ENCODE data around the gene NOS2. TPM values are rescaled to one million over a fixed set of nuclear protein-coding genes. Genes with fewer than 3 reads are reported as not detected.

NOS2 gene
- total and polyA plus RNA-seq, 12 donors, result 0.06 to 1.6 (median 0.23) TPM; not detected in 2

- Histone ChIP-seq H3K27me3 (no peaks in the 10 kb centered on the region), H3K4me3 (no peak overlapping the region), H3K9me3 (no peaks in the 10 kb centered on the region), H3K27ac (no peak overlapping the region), H3K4me1 (no peaks in the 10 kb centered on the region), H3K36me3 (no peaks in the 10 kb centered on the region)
- DNase-seq (no peak), ATAC-seq (no peak)
- no peak for TF ChIP-seq CTCF (IDR thresholded peaks at IDR 0.05)
- 86 to 91% methylated on average over 9 of the region's 9 CpGs for WGBS, 2 donors
- intact Hi-C loops (cut with DNase I), result no loop called here
Observed at GRCh38 chr17:27770877-27771276, 29.5 kb downstream of the NOS2 start.

- H3K27me3 ChIP-seq, result no peaks in the 10 kb centered on the region
- intact Hi-C loops (cut with DNase I), result no loop called here
- no peaks in the 10 kb centered on the region for H3K36me3 ChIP-seq
- no peak overlapping the region for H3K27ac ChIP-seq
- no peak overlapping the region for H3K4me3 ChIP-seq
- no peaks in the 10 kb centered on the region for H3K4me1 ChIP-seq
- WGBS, 2 donors, result 89 to 92% methylated on average over 11 of the region's 11 CpGs
- TF ChIP-seq CTCF (IDR thresholded peaks at IDR 0.05), result no peak
- ATAC-seq (no peak), DNase-seq (no peak)
- no peaks in the 10 kb centered on the region for H3K9me3 ChIP-seq
Observed at GRCh38 chr17:27768858-27769410, 31.4 kb downstream of the NOS2 start.

GRCh38 chr17:27766438-27766837 lies 33.9 kb downstream of the NOS2 start:
- no peak overlapping the region for H3K4me3 ChIP-seq
- DNase-seq, result no peak
- TF ChIP-seq CTCF (IDR thresholded peaks at IDR 0.05), result no peak
- intact Hi-C loops (cut with DNase I), result no loop called here
- H3K4me1 ChIP-seq, result no peaks in the 10 kb centered on the region
- no peaks in the 10 kb centered on the region for H3K36me3 ChIP-seq
- no peaks in the 10 kb centered on the region for H3K9me3 ChIP-seq
- WGBS, 2 donors, result 90 to 91% methylated on average over 12 of the region's 12 CpGs
- ATAC-seq, result no peak
- H3K27me3 ChIP-seq, result no peaks in the 10 kb centered on the region
- H3K27ac ChIP-seq, result no peak overlapping the region

GRCh38 chr17:27765353-27765752 lies 35.0 kb downstream of the NOS2 start:
- intact Hi-C loops (cut with DNase I), result no loop called here
- no peak overlapping the region for H3K27ac ChIP-seq
- H3K4me3 ChIP-seq, result no peak overlapping the region
- DNase-seq (no peak), ATAC-seq (no peak)
- 91 to 92% methylated on average over 9 of the region's 9 CpGs for WGBS, 2 donors
- no peaks in the 10 kb centered on the region for H3K9me3 ChIP-seq
- no peaks in the 10 kb centered on the region for H3K4me1 ChIP-seq
- no peaks in the 10 kb centered on the region for H3K36me3 ChIP-seq
- H3K27me3 ChIP-seq, result no peaks in the 10 kb centered on the region
- no peak for TF ChIP-seq CTCF (IDR thresholded peaks at IDR 0.05)
